IMR-90 (cell line): Measurements from ENCODE around the gene LTF. TPM values are rescaled to one million over a fixed set of nuclear protein-coding genes. Genes with fewer than 3 reads are reported as not detected.
A peak's percentile ranks its signal among the peaks of the same experiment; 100 is the strongest.

Experiments used
- ATAC-seq: fragments of 200-7000 bp; cut with Tn5 transposase; 2 replicates; pipeline ENCODE4 v1.9.1; 2020; ENCODE audit warnings: low read depth, mild to moderate bottlenecking, moderate library complexity
- BruUV-seq: library from RNA; stranded (reverse); fragments of 400-500 nt; replicated peaks from 2 replicates; lab custom pipeline; 2021; lab: Mats Ljungman, UMichigan
- CTCF ChIA-PET: fragments of 300-600 bp; formaldehyde crosslinking; extraction: SDS; loops from one replicate; lab custom pipeline; 2021; ENCODE audit warnings: antibody characterized with exemption; lab: Yijun Ruan, JAX
- POLR2A ChIA-PET: fragments of 300-600 bp; sonication (Branson Sonifier 250); formaldehyde crosslinking; loops from one replicate; lab custom pipeline; 2022; ENCODE audit warnings: antibody characterized with exemption; ENCODE audit not compliant: unreplicated experiment; lab: Charles Lee
- DNase-seq: peaks from one replicate; pipeline ENCODE4 v3.0.0; 2013
- H2AFZ ChIP-seq: replicated peaks from 2 replicates; pipeline ENCODE3; 2013; ENCODE audit warnings: low read length, mild to moderate bottlenecking; ENCODE audit not compliant: poor library complexity
- H2AK5ac ChIP-seq: 2 replicates; pipeline ENCODE4 v1.6.1; 2013; ENCODE audit warnings: low read depth, low read length, inconsistent platforms
- H2AK9ac ChIP-seq: replicated peaks from 2 replicates; pipeline ENCODE3; 2013; ENCODE audit warnings: mild to moderate bottlenecking, low read depth, low read length, moderate library complexity; ENCODE audit not compliant: poor library complexity
- H2BK120ac ChIP-seq: 2 replicates; pipeline ENCODE4 v1.6.1; 2013; ENCODE audit warnings: low read depth, low read length, inconsistent platforms
- H2BK15ac ChIP-seq: 3 replicates; pipeline ENCODE4 v1.6.1; 2013; ENCODE audit warnings: low read depth, low read length, inconsistent platforms
- H2BK20ac ChIP-seq: 2 replicates; pipeline ENCODE4 v1.6.1; 2013; ENCODE audit warnings: low read depth, mild to moderate bottlenecking, inconsistent platforms, low read length, moderate library complexity
- H2BK5ac ChIP-seq: 2 replicates; pipeline ENCODE4 v1.6.1; 2013; ENCODE audit warnings: mild to moderate bottlenecking, low read depth, low read length, inconsistent platforms; ENCODE audit not compliant: poor library complexity, severe bottlenecking
- H3K14ac ChIP-seq: replicated peaks from 2 replicates; pipeline ENCODE4 v1.6.1; 2013; ENCODE audit warnings: low read depth, low read length, inconsistent platforms
- H3K18ac ChIP-seq: 2 replicates; pipeline ENCODE4 v1.6.1; 2013; ENCODE audit warnings: low read depth, low read length, control low read depth
- H3K23ac ChIP-seq: 2 replicates; pipeline ENCODE4 v1.6.1; 2013; ENCODE audit warnings: low read depth, low read length, inconsistent platforms
- H3K27ac ChIP-seq: 2 replicates; pipeline ENCODE4 v1.5.1; 2013; ENCODE audit warnings: mild to moderate bottlenecking, control low read depth, low read length; ENCODE audit not compliant: insufficient read depth
- H3K27me3 ChIP-seq: 2 replicates; pipeline ENCODE4 v1.6.1; 2013; ENCODE audit warnings: low read length; ENCODE audit not compliant: control insufficient read depth, insufficient read depth
- H3K36me3 ChIP-seq: 2 replicates; pipeline ENCODE4 v1.6.1; 2013; ENCODE audit warnings: low read length, mixed read lengths; ENCODE audit not compliant: control insufficient read depth, insufficient read depth
- H3K4ac ChIP-seq: 2 replicates; pipeline ENCODE4 v1.6.1; 2013; ENCODE audit warnings: low read depth, low read length, inconsistent platforms
- H3K4me1 ChIP-seq: 2 replicates; pipeline ENCODE4 v1.6.1; 2013; ENCODE audit warnings: low read length, mixed read lengths; ENCODE audit not compliant: control insufficient read depth, insufficient read depth
- H3K4me2 ChIP-seq: 2 replicates; pipeline ENCODE4 v1.6.1; 2013; ENCODE audit warnings: low read depth, mild to moderate bottlenecking, control low read depth, low read length, moderate library complexity
- H3K4me3 ChIP-seq: 2 replicates; pipeline ENCODE4 v1.5.1; 2013; ENCODE audit warnings: low read depth, mild to moderate bottlenecking, control low read depth, low read length, moderate library complexity; ENCODE audit not compliant: insufficient read depth
- H3K56ac ChIP-seq: 2 replicates; pipeline ENCODE4 v1.6.1; 2013; ENCODE audit warnings: low read length, inconsistent platforms; ENCODE audit not compliant: insufficient read depth; ENCODE audit errors: extremely low read depth
- H3K79me1 ChIP-seq, 2 experiments: 2 replicates each; pipeline ENCODE4 v1.6.1; 2013; ENCODE audit warnings: low read length in 2 of 2, inconsistent platforms in 1 of 2, low read depth in 1 of 2
- H3K9ac ChIP-seq: 2 replicates; pipeline ENCODE4 v1.6.1; 2013; ENCODE audit warnings: low read depth, low read length, control low read depth
- H3K9me1 ChIP-seq: 2 replicates; pipeline ENCODE4 v1.6.1; 2013; ENCODE audit warnings: low read length, inconsistent platforms; ENCODE audit not compliant: insufficient read depth
- H3K9me3 ChIP-seq: 2 replicates; pipeline ENCODE4 v1.6.1; 2013; ENCODE audit warnings: low read length; ENCODE audit not compliant: control insufficient read depth, insufficient read depth
- H4K20me1 ChIP-seq: 2 replicates; pipeline ENCODE4 v1.6.1; 2013; ENCODE audit warnings: low read length, inconsistent platforms; ENCODE audit not compliant: insufficient read depth
- H4K5ac ChIP-seq: 2 replicates; pipeline ENCODE4 v1.6.1; 2013; ENCODE audit warnings: mild to moderate bottlenecking, low read depth, low read length, control low read depth
- H4K8ac ChIP-seq, 2 experiments: 2 replicates each; pipeline ENCODE4 v1.6.1; 2013; ENCODE audit warnings: low read depth in 2 of 2, low read length in 2 of 2, control low read depth in 1 of 2, inconsistent platforms in 1 of 2
- H4K91ac ChIP-seq: 2 replicates; pipeline ENCODE4 v1.6.1; 2013; ENCODE audit warnings: low read depth, low read length, inconsistent platforms; ENCODE audit not compliant: insufficient read depth
- ELK1 ChIP-seq: fragments of 150-350 bp; IDR thresholded peaks from 2 replicates; pipeline ENCODE4 v1.6.1; 2016; ENCODE audit warnings: low read depth, mild to moderate bottlenecking, low read length, moderate library complexity, borderline replicate concordance
- FOS ChIP-seq: fragments of 150-350 bp; IDR thresholded peaks from 2 replicates; pipeline ENCODE4 v1.6.1; 2016; ENCODE audit warnings: low read depth, low read length
- WGBS, 2 experiments: methylation state at CpG; one replicate each; pipeline versions ENCODE4 v1.1.5 to v1.1.7; 2013; ENCODE audit warnings: missing lambda C conversion rate in 2 of 2; ENCODE audit not compliant: insufficient read length in 1 of 2; ENCODE audit errors: extremely low coverage in 2 of 2; 5-methylcytosine and 5-hydroxymethylcytosine counted together
- dilution Hi-C: fragments of 300-500 bp; cut with HindIII; formaldehyde crosslinking; loops from one replicate; pipeline ENCODE4 v1.14.3; 2018; ENCODE audit warnings: low sequenced_read_pairs; ENCODE audit not compliant: unreplicated experiment
- in situ Hi-C: fragments of 300-500 bp; cut with MboI; formaldehyde crosslinking; loops from 3 replicates; pipeline ENCODE4 v1.14.3; 2019; ENCODE audit warnings: low sequenced_read_pairs, inconsistent platforms, mixed read lengths
- intact Hi-C: fragments of 100-400 bp; cut with micrococcal nuclease; formaldehyde crosslinking; loops from 2 replicates; pipeline ENCODE4 v1.10.0; 2022
- polyA plus RNA-seq, 3 experiments: library from polyadenylated mRNA; depleted of rRNA; stranded (reverse); fragments of >200 nt; gene quantifications; 2 replicates each; pipeline ENCODE4 v1.2.3, GENCODE V29; 2012; ENCODE audit warnings: low replicate concordance in 1 of 3
- total RNA-seq: library from RNA; depleted of rRNA; stranded (reverse); fragments of >200 nt; gene quantifications from 2 replicates; pipeline ENCODE4 v1.2.3, GENCODE V29; 2012

Gene LTF
- total and polyA plus RNA-seq, 2 of the 4 experiments (the other 2 are of a cell fraction), result not detected

- Histone ChIP-seq H2BK20ac (peak overlapping the region; percentile 9; the same call in 1 of the 2 replicates), H2BK15ac (peak overlapping the region; percentile 23; the same call in 2 of the 3 replicates), H3K4me2 (no peak overlapping the region), H3K36me3 (no peaks in the 10 kb centered on the region; the same call in 1 of the 2 replicates), H3K14ac (no peak overlapping the region), H4K5ac (peak overlapping the region; percentile 92), H3K56ac (no peak overlapping the region), H3K4ac (peak overlapping the region; percentile 75), H3K4me1 (peaks cover 19% of the 10 kb centered on the region), H3K9me1 (peaks cover 14% of the 10 kb centered on the region), H2AK5ac (peak overlapping the region; percentile 80; the same call in 1 of the 2 replicates), H2AK9ac (no peak overlapping the region), H3K9ac (no peak overlapping the region), H2BK5ac (no peak overlapping the region), H3K18ac (peak overlapping the region; percentile 93), H3K27ac (no peak overlapping the region), H4K8ac (peak overlapping the region; percentile 28 to 39; a peak in 2 of 4 replicates), H4K91ac (peak overlapping the region; percentile 59; the same call in 1 of the 2 replicates), H3K27me3 (no peaks in the 10 kb centered on the region), H4K20me1 (no peaks in the 10 kb centered on the region), H3K79me1 (no peaks in the 10 kb centered on the region), H3K4me3 (no peak overlapping the region), H2BK120ac (peak overlapping the region; percentile 33), H3K9me3 (no peaks in the 10 kb centered on the region), H2AFZ (no peak overlapping the region), H3K23ac (no peak overlapping the region)
- DNase-seq (no peak), ATAC-seq (no peak)
- dilution Hi-C loops (no loop called here), in situ Hi-C loops (no loop called here), intact Hi-C loops (no loop called here)
- POLR2A ChIA-PET, result no interaction called here
- TF ChIP-seq ELK1 (no peak), FOS (no peak)
- BruUV-seq, result no TSS peak
- CTCF ChIA-PET, result no interaction called here
- WGBS, 2 experiments, result 82% methylated on average over 9 of the region's 10 CpGs; no CpG with 5 or more reads in 1 of the 2 experiments
Measured at GRCh38 chr3:46505953-46506352, 41.2 kb upstream of the LTF start.
